SK-N-MC (cell line): Measurements from ENCODE around the gene TMEM80.
"Not testable (repeated sequence)": the region's sequence is repeated elsewhere in the genome, so short reads cannot be mapped to it uniquely, and the experiment has no call there.

ENCODE experiments used
- DNase-seq: peaks from one replicate; pipeline ENCODE4 v3.0.0-alpha.2; 2011; ENCODE audit warnings: low read depth, low spot score
- H3K27ac ChIP-seq: fragments of 200-600 bp; sonication (generic); 2 replicates; pipeline ENCODE4 v1.5.1; 2016; ENCODE audit warnings: mixed run types
- H3K36me3 ChIP-seq: fragments of 200-600 bp; sonication (generic); 2 replicates; pipeline ENCODE4 v1.6.1; 2017; ENCODE audit warnings: antibody characterized with exemption, low read length, mixed read lengths; ENCODE audit not compliant: insufficient read depth
- H3K4me3 ChIP-seq: fragments of 200-600 bp; sonication (generic); 2 replicates; pipeline ENCODE4 v1.5.1; 2016
- H3K9ac ChIP-seq: fragments of 200-600 bp; sonication (generic); 2 replicates; pipeline ENCODE4 v1.8.0; 2017; ENCODE audit warnings: mixed run types, mixed read lengths; ENCODE audit not compliant: insufficient read length
- H3K9me3 ChIP-seq: fragments of 200-600 bp; sonication (generic); 2 replicates; pipeline ENCODE4 v1.6.1; 2017; ENCODE audit warnings: low read depth, mild to moderate bottlenecking, antibody characterized with exemption, low read length, moderate library complexity, mixed read lengths
- EZH2 ChIP-seq: fragments of 200-600 bp; sonication (generic); IDR thresholded peaks from one replicate; pipeline ENCODE4 v1.6.1; 2017; ENCODE audit warnings: antibody characterized with exemption
- FOXP2 ChIP-seq: optimal IDR thresholded peaks from 2 replicates; pipeline ENCODE3; 2011; ENCODE audit warnings: mild to moderate bottlenecking, moderate library complexity; ENCODE audit not compliant: insufficient read depth; ENCODE audit errors: extremely low read length, control extremely low read depth
- POLR2AphosphoS5 ChIP-seq: IDR thresholded peaks from 2 replicates; pipeline ENCODE4 v1.6.1; 2012; ENCODE audit warnings: mild to moderate bottlenecking, low read depth, low read length, borderline replicate concordance

TMEM80 gene

GRCh38 chr11:727281-727701 lies 31.7 kb downstream of the TMEM80 start:
- Histone ChIP-seq H3K4me3 (no peak overlapping the region), H3K9ac (no peak overlapping the region), H3K27ac (no peak overlapping the region), H3K9me3 (no peaks in the 10 kb centered on the region), H3K36me3 (no peaks in the 10 kb centered on the region)
- no peak for DNase-seq
- TF ChIP-seq POLR2AphosphoS5: no peak
- no peak for TF ChIP-seq FOXP2
- TF ChIP-seq EZH2: no peak

- Histone ChIP-seq H3K36me3 (no peaks in the 10 kb centered on the region), H3K9ac (no peak overlapping the region), H3K4me3 (no peak overlapping the region), H3K27ac (no peak overlapping the region), H3K9me3 (no peaks in the 10 kb centered on the region)
- no peak for DNase-seq
- TF ChIP-seq EZH2 (no peak), POLR2AphosphoS5 (no peak), FOXP2 (no peak)
Measured at GRCh38 chr11:727859-728748, 32.5 kb downstream of the TMEM80 start.

- Histone ChIP-seq H3K36me3 (no peaks in the 10 kb centered on the region), H3K9ac (no peak overlapping the region), H3K4me3 (no peak overlapping the region), H3K27ac (no peak overlapping the region), H3K9me3 (no peaks in the 10 kb centered on the region)
- DNase-seq: no peak
- TF ChIP-seq FOXP2 (no peak), POLR2AphosphoS5 (no peak), EZH2 (no peak)
Measured at GRCh38 chr11:728901-729491, 33.4 kb downstream of the TMEM80 start.

- no peak overlapping the region for H3K9ac ChIP-seq
- DNase-seq: no peak
- no peaks in the 10 kb centered on the region for H3K36me3 ChIP-seq
- no peak overlapping the region for H3K27ac ChIP-seq
- no peaks in the 10 kb centered on the region for H3K9me3 ChIP-seq
- TF ChIP-seq EZH2 (no peak), POLR2AphosphoS5 (no peak), FOXP2 (no peak)
- no peak overlapping the region for H3K4me3 ChIP-seq
Measured at GRCh38 chr11:729492-730074, 34.0 kb downstream of the TMEM80 start.

- TF ChIP-seq POLR2AphosphoS5 (no peak), EZH2 (no peak), FOXP2 (no peak)
- Histone ChIP-seq H3K9me3 (no peaks in the 10 kb centered on the region), H3K36me3 (no peaks in the 10 kb centered on the region), H3K27ac (no peak overlapping the region), H3K4me3 (no peak overlapping the region), H3K9ac (no peak overlapping the region)
- DNase-seq: no peak
Measured at GRCh38 chr11:733072-733471, 37.5 kb downstream of the TMEM80 start.

- not testable (repeated sequence) for DNase-seq, H3K36me3 ChIP-seq, H3K9me3 ChIP-seq, H3K4me3 ChIP-seq, H3K9ac ChIP-seq, H3K27ac ChIP-seq
Measured at GRCh38 chr11:734541-734940, 38.9 kb downstream of the TMEM80 start.

- DNase-seq: no peak
- H3K27ac ChIP-seq: no peak overlapping the region
Measured at GRCh38 chr11:737366-737765, 41.8 kb downstream of the TMEM80 start.

GRCh38 chr11:737899-738298 lies 42.3 kb downstream of the TMEM80 start:
- DNase-seq, H3K27ac ChIP-seq, H3K9ac ChIP-seq, H3K36me3 ChIP-seq, H3K4me3 ChIP-seq, H3K9me3 ChIP-seq: not testable (repeated sequence)

More at GRCh38 chr11:737366-737765, 41.8 kb downstream of the TMEM80 start:
- Histone ChIP-seq H3K4me3 (no peak overlapping the region), H3K9me3 (no peaks in the 10 kb centered on the region), H3K36me3 (no peaks in the 10 kb centered on the region), H3K9ac (no peak overlapping the region)
- TF ChIP-seq POLR2AphosphoS5: no peak
- TF ChIP-seq FOXP2: no peak
- TF ChIP-seq EZH2: no peak
